KOPT-K1 (cell line): ENCODE data around the gene ADAMTS2.

Experiments used
- H3K27ac ChIP-seq: fragments of 200-600 bp; sonication (generic); 2 replicates; pipeline ENCODE4 v1.5.1; 2016; ENCODE audit warnings: antibody characterized with exemption, mild to moderate bottlenecking, low read depth, low read length; ENCODE audit not compliant: poor library complexity, severe bottlenecking
- H3K36me3 ChIP-seq: fragments of 200-600 bp; sonication (generic); 2 replicates; pipeline ENCODE4 v1.5.1; 2017; ENCODE audit warnings: antibody characterized with exemption, mild to moderate bottlenecking, low read length, moderate library complexity; ENCODE audit not compliant: insufficient read depth
- H3K9me3 ChIP-seq: fragments of 200-600 bp; sonication (generic); 2 replicates; pipeline ENCODE4 v1.5.1; 2017; ENCODE audit warnings: antibody characterized with exemption, low read length, mild to moderate bottlenecking; ENCODE audit not compliant: insufficient read depth, poor library complexity, severe bottlenecking

Gene ADAMTS2

DNA sequence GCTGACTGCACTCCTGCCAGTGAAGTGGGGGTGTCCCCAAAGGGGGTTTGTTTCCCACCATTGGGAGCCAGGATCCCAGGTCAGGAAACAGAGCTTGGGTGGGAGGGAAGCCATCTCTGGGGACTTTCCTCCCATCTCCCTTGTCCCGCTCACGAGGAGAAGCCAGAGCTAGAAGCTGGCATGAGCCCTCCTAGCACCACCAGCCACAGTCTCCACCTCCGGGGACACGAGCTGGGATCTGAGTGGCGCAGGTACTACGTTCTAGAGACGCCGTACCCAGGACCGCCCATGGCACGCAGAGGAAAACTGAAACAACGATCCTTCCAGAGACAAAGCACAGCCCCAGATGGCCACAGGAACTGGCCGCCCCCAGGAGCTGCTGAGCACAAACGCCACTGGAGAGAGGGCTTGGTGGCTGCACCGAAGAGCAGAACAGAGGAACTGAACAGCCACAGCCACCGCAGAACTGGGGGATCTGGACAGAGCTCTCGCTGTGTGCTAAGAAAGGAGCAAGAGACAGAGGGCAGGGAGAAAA lies 29.8 kb downstream of the ADAMTS2 start:
- Histone ChIP-seq H3K36me3 (no peaks in the 10 kb centered on the region), H3K9me3 (no peaks in the 10 kb centered on the region), H3K27ac (no peak overlapping the region)

DNA sequence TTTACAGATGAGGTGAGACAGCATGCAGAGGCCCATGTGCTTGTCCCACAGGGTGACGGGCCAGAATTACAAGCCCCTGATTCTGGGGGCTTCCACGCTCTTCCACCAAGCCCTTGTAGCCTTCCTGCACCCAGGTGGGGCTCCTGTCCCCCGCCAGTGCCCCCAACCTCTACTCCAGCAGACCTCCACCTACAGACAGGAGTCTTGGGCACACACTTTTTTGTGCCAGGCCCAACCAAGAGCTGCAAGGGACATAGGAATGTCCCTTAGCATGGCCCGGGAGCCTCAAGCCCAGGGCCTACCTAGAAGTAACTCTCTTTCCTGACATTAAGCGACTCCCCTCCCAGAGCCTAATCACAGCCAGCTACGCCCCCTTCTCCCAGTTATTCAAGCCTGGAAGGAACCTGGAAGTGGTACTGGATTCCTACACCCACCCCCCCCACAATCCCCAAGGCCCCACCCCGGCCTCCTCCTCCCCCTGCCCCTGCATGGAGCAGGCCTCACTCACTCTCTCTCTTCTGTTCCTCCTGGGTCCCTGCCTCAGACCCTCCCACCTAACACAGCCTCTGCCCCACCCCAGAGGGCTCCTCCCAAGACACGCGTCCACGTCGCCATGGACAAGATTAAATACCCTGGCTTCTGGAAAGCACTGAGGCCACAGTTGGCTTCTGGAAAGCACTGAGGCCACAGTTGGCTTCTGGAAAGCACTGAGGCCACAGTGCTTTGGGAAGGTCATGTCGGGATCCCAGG lies 30.5 kb downstream of the ADAMTS2 start:
- H3K9me3 ChIP-seq: no peaks in the 10 kb centered on the region

DNA sequence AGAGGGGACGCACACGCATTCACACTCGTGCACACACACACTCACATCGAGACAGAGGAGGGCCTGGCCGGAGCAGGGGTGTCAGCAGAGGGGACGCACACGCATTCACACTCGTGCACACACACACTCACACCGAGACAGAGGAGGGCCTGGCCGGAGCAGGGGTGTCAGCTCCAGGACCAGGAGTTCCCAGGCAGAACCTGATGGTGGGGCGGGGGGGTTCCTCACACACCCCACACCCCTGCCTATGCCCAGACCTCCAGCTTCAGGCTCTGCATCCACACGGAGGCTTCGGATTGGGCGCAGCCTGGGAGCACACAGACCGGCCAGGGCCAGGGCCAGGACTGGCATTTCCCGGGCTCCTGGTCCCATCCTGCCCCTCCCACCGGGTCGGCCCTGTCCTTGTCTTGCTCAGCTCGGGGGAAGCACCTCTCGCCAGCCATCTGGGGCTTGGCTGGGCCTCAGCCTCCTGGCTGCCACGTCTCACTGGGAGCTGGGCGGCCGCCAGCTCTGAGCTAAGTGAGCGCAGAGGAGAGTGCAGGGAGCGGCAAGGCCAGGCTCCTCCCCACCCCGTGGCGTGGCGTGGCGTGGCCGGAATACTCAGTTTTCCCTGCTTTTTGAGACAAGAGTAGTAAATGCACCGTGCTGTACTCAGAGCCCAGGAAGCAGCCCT lies 31.3 kb downstream of the ADAMTS2 start:
- H3K36me3 ChIP-seq: no peaks in the 10 kb centered on the region
- H3K27ac ChIP-seq: no peak overlapping the region
- H3K9me3 ChIP-seq: no peaks in the 10 kb centered on the region

More for the DNA sequence above, 30.5 kb downstream of the ADAMTS2 start:
- H3K27ac ChIP-seq: no peak overlapping the region
- no peaks in the 10 kb centered on the region for H3K36me3 ChIP-seq

DNA sequence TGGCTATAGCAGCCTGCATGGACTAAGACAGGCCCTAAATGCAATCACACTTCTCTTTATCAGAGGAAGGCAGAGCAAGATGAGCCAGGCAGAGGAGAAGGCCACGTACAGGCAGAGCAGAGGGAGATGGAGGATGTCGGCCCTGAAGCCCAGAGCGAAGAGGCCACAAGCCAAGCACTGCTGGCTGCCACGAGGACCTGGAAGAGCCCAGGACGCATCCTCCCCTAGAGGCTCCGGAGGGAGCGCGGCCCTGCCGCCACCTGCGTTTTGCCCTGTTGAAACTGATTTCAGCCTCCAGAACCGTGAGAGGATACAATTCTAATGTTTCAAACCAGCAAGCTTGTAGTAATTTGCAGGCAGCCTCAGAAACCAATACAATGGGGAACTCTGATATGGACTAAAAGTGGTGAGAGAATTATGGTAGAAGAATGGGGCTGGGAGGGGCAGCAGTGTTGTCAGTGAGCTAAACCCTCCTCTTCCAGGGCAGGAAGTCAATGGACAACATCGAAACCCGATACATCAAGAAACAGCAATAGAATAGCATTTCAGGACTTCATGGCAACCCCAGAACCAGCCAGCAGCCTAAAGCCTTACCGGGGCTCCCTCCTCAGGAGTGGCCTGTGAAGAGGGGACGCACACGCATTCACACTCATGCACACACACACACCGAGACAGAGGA lies 32.6 kb downstream of the ADAMTS2 start:
- Histone ChIP-seq H3K27ac (no peak overlapping the region), H3K9me3 (no peaks in the 10 kb centered on the region), H3K36me3 (no peaks in the 10 kb centered on the region)

DNA sequence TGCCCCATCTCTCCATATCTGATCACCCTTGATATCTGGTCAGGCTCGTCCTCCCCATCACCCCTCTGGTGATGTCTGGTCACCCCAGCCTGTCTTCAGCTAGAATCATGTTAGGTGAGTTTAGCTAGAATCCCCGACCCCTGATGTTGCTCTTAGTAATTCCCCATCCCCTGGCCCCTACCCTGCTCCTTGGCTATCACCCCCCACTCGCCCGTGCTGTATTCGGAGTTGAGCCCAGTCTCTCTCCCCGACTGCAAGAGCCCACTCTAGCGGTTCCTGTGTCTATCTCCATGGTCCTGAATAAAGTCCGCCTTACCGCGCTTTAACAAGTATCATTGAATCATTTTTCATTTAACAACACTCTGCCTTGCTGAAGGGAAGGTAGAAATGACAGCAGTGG lies 33.7 kb downstream of the ADAMTS2 start:
- no peak overlapping the region for H3K27ac ChIP-seq
- H3K36me3 ChIP-seq: no peaks in the 10 kb centered on the region
- H3K9me3 ChIP-seq: no peaks in the 10 kb centered on the region

DNA sequence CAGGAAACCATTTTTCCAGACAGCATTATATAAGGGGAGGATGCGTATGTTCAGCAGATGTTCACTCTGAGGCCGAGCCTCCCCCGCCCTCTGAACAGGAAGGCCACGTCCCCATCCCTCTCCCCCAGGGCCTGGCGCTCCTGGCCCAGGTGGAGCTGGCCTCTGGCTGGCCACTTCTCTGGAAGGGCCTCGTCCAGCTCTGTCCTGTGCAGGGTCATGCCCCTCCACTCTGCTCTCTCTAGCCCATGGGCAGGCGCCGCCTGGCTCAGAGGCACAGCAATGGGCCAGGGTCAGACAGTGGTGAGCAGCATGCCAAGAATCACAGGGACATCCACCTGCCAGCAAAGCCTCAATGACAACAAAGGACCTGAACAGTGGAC lies 34.2 kb downstream of the ADAMTS2 start:
- no peaks in the 10 kb centered on the region for H3K36me3 ChIP-seq
- no peak overlapping the region for H3K27ac ChIP-seq
- no peaks in the 10 kb centered on the region for H3K9me3 ChIP-seq

DNA sequence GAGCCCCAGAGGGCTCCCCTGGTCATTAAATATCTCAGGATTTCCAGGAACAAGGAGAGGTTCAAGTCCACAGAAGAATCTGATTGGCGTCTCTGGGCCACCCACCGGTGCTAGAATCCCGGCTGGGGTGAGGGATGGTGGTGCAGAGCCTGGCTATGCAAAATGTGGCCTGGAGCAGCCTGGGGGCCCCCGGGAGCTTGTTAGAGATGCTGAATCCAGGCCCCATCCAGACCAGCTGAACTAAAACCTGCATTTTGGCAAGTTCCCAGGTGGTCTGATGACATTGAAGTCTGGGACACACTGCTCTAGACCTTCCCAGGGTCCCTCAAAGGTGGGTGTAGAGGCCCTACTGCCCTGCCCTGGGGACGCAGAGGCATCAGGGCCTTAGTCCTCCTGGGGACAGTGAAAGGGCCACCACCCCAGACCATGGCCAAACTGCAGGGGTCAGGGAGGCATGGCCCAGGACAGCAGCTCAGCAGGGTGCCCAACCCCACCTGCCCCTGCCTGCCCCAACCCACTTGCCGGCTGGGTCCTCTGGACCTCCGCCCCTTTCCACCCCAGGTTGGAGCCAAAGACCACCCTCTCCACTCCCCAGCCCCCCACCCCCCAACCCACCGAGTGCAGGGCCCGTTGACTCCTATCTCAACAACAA lies 34.7 kb downstream of the ADAMTS2 start:
- Histone ChIP-seq H3K27ac (no peak overlapping the region), H3K36me3 (no peaks in the 10 kb centered on the region), H3K9me3 (no peaks in the 10 kb centered on the region)

DNA sequence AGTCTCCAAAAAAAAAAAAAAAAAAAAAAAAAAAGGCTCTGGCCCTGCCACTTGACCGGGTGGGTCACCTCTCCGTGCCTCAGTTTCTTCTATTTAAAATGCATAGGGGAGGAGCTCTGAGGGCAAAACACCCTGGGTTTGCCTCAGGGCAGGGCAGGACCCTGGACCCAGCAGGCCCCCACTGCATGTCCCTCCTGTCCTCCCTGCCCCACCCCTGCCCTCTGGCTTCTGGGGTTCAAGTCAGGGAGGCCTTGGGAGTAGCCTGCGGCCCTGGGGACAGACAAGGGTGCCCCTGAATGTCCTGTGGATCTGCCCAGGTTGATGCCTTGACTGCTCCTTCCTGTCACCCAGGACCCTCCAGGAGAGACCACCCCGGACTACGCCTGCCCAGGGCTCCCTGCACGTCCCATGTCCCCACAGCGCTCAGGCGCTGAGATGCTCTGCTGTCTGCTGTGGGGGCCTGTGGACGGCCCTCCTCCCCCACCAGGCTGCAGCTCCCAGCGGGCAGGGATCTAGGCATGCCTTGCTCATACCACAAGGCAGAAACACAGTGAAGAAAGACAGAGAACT lies 35.4 kb downstream of the ADAMTS2 start:
- H3K9me3 ChIP-seq: peaks cover 5% of the 10 kb centered on the region
- H3K36me3 ChIP-seq: no peaks in the 10 kb centered on the region
- no peak overlapping the region for H3K27ac ChIP-seq

DNA sequence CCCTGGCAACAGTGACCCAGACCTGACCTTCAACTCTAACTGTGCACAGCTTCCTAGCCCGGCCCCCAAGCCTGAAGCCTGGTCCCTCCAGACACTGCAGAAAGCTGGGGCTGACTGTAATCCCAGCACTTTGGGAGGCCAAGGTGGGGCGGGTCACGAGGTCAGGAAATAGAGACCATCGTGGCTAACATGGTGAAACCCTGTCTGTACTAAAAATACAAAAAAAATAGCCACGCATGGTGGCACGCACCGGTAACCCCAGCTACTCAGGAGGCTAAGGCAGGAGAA lies 35.9 kb downstream of the ADAMTS2 start:
- Histone ChIP-seq H3K27ac (no peak overlapping the region), H3K36me3 (no peaks in the 10 kb centered on the region), H3K9me3 (peaks cover 11% of the 10 kb centered on the region)

DNA sequence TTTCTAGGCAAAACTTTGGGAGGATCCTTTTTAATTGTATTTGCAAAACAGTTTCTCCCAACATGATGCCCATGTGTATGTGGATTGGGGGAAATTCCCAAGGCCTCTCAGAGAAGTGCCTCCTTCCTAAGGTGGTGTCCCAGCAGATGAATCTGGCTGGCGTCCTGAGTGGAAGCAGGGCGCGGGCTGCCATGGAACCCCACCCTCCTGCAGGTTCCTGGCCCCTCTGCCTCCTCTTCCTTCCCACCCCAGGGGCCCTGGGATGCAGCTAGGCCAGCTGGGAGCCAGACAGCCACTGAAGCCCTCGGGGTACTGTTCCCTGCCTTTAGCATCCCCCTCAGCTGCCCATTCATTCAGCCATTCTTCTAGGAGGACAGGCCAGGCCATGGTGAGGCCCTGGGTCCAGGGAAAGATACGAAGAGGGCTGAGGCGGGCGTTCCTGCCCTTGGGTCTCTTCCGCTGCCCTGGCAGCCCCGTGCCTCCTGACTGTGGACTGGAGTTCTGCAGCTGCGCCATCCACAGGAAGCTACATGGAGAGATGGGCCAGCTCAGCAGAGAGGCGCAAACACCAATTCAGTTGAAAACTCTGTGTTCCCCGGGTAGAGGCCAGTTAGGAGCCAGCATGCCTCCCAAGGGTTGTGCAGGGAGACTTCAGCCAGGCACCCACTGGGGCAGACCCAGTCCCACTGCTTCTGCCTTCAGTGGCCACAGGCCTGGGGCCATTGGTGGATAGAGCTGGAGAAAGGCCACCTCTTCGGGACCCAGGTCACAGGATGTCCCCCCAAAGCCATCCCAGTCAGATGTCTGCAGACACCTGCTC lies 36.5 kb downstream of the ADAMTS2 start:
- peaks cover 11% of the 10 kb centered on the region for H3K9me3 ChIP-seq
- no peak overlapping the region for H3K27ac ChIP-seq
- no peaks in the 10 kb centered on the region for H3K36me3 ChIP-seq

DNA sequence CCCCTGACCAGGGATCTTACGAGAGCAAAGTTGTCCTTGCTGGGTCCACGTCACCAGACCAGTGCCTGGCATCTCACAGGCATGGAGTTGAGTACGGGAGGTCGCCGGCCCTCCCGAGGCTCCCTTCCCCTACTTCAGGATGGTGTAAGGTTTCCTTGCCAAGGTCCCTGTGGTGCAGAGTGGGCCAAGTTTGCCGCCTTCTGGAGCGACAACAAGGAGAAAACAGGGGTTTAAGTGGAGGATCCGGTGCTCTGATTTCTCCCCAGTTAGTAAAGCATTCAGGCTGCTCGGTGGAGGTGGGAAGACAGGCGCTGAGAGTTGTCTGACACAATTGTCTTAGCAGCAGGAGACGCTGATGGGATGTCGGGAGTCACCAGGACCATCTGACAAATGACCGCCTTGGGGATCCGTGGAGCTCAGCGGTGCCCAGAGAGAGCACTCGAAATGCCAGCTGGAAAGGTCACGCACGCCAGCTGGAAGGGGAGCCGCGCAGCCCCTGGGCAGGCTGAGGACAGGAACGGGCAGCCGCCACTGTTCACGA lies 37.3 kb downstream of the ADAMTS2 start:
- Histone ChIP-seq H3K27ac (no peak overlapping the region), H3K9me3 (peaks cover 11% of the 10 kb centered on the region), H3K36me3 (no peaks in the 10 kb centered on the region)

DNA sequence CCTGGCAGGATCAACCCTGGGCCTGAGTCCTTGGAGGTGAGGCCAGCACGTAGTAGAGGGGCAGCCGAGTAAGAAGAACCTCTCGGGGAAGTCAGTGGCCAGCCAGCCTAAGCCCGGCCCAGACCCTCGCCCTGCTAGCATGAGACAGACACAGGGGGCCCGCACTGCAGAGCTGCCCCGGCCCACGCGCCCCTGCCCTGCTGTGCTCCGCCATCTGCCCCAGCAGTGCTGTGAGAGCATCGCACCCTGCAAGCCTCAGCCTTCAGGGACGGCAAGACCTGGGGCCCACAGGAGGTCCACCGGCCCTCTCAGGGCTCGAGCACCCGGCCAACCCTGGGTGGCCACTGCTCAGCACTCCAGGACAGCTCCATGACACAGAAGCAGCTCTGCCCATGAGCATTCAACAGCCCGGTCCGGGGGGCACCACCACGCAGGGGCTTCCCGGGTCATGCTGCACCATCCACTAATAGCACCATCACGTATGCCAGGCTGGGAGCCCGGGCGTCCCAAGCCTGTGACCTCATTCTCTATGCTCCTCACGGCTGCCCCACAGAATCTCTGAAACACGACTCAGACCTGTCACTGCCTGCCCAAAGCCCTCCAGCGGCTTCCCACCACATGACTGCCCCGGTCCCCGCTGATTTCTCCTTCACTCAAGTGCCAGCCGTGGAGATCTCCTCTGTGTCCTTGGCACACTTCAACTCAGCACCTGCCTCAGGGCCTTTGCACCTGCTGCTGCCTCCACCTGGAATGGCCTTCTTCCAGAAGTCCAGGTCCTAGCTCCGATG lies 38.1 kb downstream of the ADAMTS2 start:
- no peaks in the 10 kb centered on the region for H3K36me3 ChIP-seq
- H3K27ac ChIP-seq: no peak overlapping the region
- H3K9me3 ChIP-seq: peaks cover 11% of the 10 kb centered on the region

DNA sequence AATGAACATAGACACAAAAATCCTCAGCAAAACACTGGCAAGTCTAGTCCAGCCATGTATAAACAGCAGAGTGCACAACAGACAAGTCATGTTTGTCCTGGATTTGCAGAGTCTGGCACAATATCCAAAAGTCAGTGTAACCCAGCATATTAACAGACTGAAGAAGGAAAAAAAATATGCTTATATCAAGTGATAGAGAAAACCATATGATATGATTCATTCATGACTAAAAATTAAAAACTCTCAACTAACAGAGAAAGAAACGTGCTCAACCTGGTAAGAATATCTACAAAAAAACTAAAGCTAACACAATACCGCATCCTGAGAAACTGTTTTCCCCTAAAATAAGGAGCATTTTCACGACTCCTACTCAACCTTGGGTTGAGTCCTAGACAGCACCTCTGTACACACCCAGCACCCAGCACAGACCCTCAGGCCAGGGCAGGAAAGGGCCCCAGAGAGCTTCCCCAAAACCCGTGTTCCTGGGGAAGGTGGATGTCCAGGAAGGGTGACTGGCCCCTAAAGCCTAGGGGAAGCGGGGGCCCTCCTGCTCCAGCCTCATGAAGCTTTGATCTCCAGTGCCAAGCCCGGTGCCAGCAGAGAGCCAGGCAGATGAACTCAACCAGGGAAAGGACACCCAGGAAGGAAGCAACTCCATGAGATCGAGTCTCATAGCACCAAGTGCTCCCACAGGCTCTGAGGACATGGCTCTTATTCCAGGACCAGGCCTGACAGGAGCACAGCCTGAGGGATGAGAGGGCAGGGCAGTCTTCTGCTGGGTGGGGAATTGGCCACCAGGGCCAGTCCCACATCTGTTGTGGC lies 38.9 kb downstream of the ADAMTS2 start:
- Histone ChIP-seq H3K36me3 (no peaks in the 10 kb centered on the region), H3K27ac (no peak overlapping the region), H3K9me3 (peaks cover 11% of the 10 kb centered on the region)
